Mesenchymal stem cell (in vitro differentiated cells and primary cell): ENCODE results near the gene FRYL.
"Not testable (repeated sequence)": the region's sequence is repeated elsewhere in the genome, so short reads cannot be mapped to it uniquely, and the experiment has no call there.

Source experiments
- DNase-seq: peaks from one replicate; pipeline ENCODE4 v3.0.0-alpha.2; 2013
- H2AFZ ChIP-seq: one replicate; pipeline ENCODE4 v1.6.1; 2013; ENCODE audit warnings: low read depth, mild to moderate bottlenecking, control low read depth, inconsistent platforms, low read length, moderate library complexity
- H2AK5ac ChIP-seq: 2 replicates; pipeline ENCODE4 v1.6.1; 2013; ENCODE audit warnings: low read length, moderate library complexity, mild to moderate bottlenecking, inconsistent platforms; ENCODE audit not compliant: severe bottlenecking
- H2BK120ac ChIP-seq: one replicate; pipeline ENCODE4 v1.6.1; 2013; ENCODE audit warnings: low read depth, mild to moderate bottlenecking, inconsistent platforms, low read length, moderate library complexity
- H2BK12ac ChIP-seq, 2 experiments: one replicate each; pipeline ENCODE4 v1.6.1; 2013; ENCODE audit warnings: inconsistent platforms in 2 of 2, low read length in 2 of 2, mild to moderate bottlenecking in 2 of 2, moderate library complexity in 2 of 2, control low read depth in 1 of 2
- H2BK15ac ChIP-seq: one replicate; pipeline ENCODE4 v1.6.1; 2013; ENCODE audit warnings: mild to moderate bottlenecking, low read depth, inconsistent platforms; ENCODE audit not compliant: poor library complexity, severe bottlenecking
- H2BK5ac ChIP-seq: 2 replicates; pipeline ENCODE4 v1.6.1; 2013; ENCODE audit warnings: low read depth, mild to moderate bottlenecking, low read length, control low read depth, inconsistent platforms; ENCODE audit not compliant: poor library complexity, severe bottlenecking
- H3K14ac ChIP-seq, 2 experiments: one replicate each; pipeline ENCODE4 v1.6.1; 2013; ENCODE audit warnings: inconsistent platforms in 2 of 2, low read length in 2 of 2, control low read depth in 1 of 2, mild to moderate bottlenecking in 1 of 2, moderate library complexity in 1 of 2
- H3K18ac ChIP-seq, 2 experiments: one replicate each; pipeline ENCODE4 v1.6.1; 2013; ENCODE audit warnings: inconsistent platforms in 2 of 2, low read length in 2 of 2, control low read depth in 1 of 2, low read depth in 1 of 2, mild to moderate bottlenecking in 1 of 2
- H3K23ac ChIP-seq, 2 experiments: one replicate each; pipeline ENCODE4 v1.6.1; 2013; ENCODE audit warnings: inconsistent platforms in 2 of 2, low read length in 2 of 2, mild to moderate bottlenecking in 2 of 2, moderate library complexity in 2 of 2, control low read depth in 1 of 2
- H3K27ac ChIP-seq: 2 replicates; pipeline ENCODE4 v1.5.1; 2013; ENCODE audit warnings: mild to moderate bottlenecking, moderate library complexity, low read length, control low read depth, inconsistent platforms; ENCODE audit not compliant: poor library complexity, severe bottlenecking
- H3K27me3 ChIP-seq, 2 experiments: 2 replicates each; pipeline versions ENCODE4 v1.6.1 to v1.7.0; 2013; ENCODE audit warnings: low read length in 2 of 2, mild to moderate bottlenecking in 2 of 2, moderate library complexity in 2 of 2, control low read depth in 1 of 2, inconsistent platforms in 1 of 2; ENCODE audit not compliant: control insufficient read depth in 1 of 2, insufficient read depth in 1 of 2
- H3K36me3 ChIP-seq, 2 experiments: 2 replicates each; pipeline versions ENCODE4 v1.6.1 to v1.7.0; 2013; ENCODE audit warnings: low read length in 2 of 2, control low read depth in 1 of 2, inconsistent platforms in 1 of 2, low read depth in 1 of 2, mild to moderate bottlenecking in 1 of 2; ENCODE audit not compliant: insufficient read depth in 2 of 2, control insufficient read depth in 1 of 2
- H3K4ac ChIP-seq, 2 experiments: one replicate each; pipeline ENCODE4 v1.6.1; 2013; ENCODE audit warnings: inconsistent platforms in 2 of 2, low read length in 2 of 2, mild to moderate bottlenecking in 2 of 2, moderate library complexity in 2 of 2, control low read depth in 1 of 2, low read depth in 1 of 2
- H3K4me1 ChIP-seq: 2 replicates; pipeline ENCODE4 v1.6.1; 2013; ENCODE audit warnings: low read depth, low read length, control low read depth; ENCODE audit not compliant: control insufficient read depth, insufficient read depth
- H3K4me2 ChIP-seq: 2 replicates; pipeline ENCODE4 v1.6.1; 2013; ENCODE audit warnings: low read length, mild to moderate bottlenecking, inconsistent platforms; ENCODE audit not compliant: poor library complexity, severe bottlenecking
- H3K4me3 ChIP-seq, 2 experiments: 2 replicates each; pipeline versions ENCODE4 v1.5.1 to v1.7.0; 2013; ENCODE audit warnings: low read length in 2 of 2, mild to moderate bottlenecking in 2 of 2, control low read depth in 1 of 2, low read depth in 1 of 2; ENCODE audit not compliant: insufficient read depth in 1 of 2
- H3K79me1 ChIP-seq: replicated peaks from 2 replicates; pipeline ENCODE4 v1.6.1; 2013; ENCODE audit warnings: mild to moderate bottlenecking, control low read depth, low read length, inconsistent platforms; ENCODE audit not compliant: poor library complexity, severe bottlenecking
- H3K9ac ChIP-seq: 2 replicates; pipeline ENCODE4 v1.7.0; 2013; ENCODE audit warnings: mild to moderate bottlenecking, low read length, moderate library complexity
- H3K9me3 ChIP-seq: 2 replicates; pipeline ENCODE4 v1.7.0; 2013; ENCODE audit warnings: mild to moderate bottlenecking, low read length; ENCODE audit not compliant: control insufficient read depth
- H4K8ac ChIP-seq: one replicate; pipeline ENCODE4 v1.6.1; 2013; ENCODE audit warnings: inconsistent platforms, mild to moderate bottlenecking, low read length, moderate library complexity
- H4K91ac ChIP-seq: one replicate; pipeline ENCODE4 v1.6.1; 2013; ENCODE audit warnings: mild to moderate bottlenecking, low read length, inconsistent platforms
- WGBS: methylation state at CpG from one replicate; pipeline ENCODE4 v1.1.7; 2013; ENCODE audit warnings: mixed read lengths; 5-methylcytosine and 5-hydroxymethylcytosine counted together

FRYL gene

GRCh38 chr4:48766131-48766792 is 13.8 kb downstream of the FRYL start:
- Histone ChIP-seq H3K4me1 (peaks cover 2% of the 10 kb centered on the region), H3K18ac (peak overlapping the region in 1 of 2 experiments; percentile 12), H4K8ac (no peak overlapping the region), H3K9ac (no peak overlapping the region), H3K14ac (no peak overlapping the region), H4K91ac (no peak overlapping the region), H3K79me1 (peaks cover 11% of the 10 kb centered on the region), H3K4me3 (no peak overlapping the region), H2BK120ac (no peak overlapping the region), H2BK5ac (no peak overlapping the region), H3K9me3 (no peaks in the 10 kb centered on the region), H3K27ac (no peak overlapping the region), H2BK15ac (no peak overlapping the region), H3K4me2 (no peak overlapping the region), H3K4ac (no peak overlapping the region), H2AK5ac (no peak overlapping the region), H2BK12ac (no peak overlapping the region), H2AFZ (no peak overlapping the region), H3K23ac (no peak overlapping the region), H3K27me3 (no peaks in the 10 kb centered on the region), H3K36me3 (peaks cover 0 to 3% of the 10 kb centered on the region in 2 experiments)
- no peak for DNase-seq
- 100% methylated on average over 4 of the region's 4 CpGs for WGBS

DNA sequence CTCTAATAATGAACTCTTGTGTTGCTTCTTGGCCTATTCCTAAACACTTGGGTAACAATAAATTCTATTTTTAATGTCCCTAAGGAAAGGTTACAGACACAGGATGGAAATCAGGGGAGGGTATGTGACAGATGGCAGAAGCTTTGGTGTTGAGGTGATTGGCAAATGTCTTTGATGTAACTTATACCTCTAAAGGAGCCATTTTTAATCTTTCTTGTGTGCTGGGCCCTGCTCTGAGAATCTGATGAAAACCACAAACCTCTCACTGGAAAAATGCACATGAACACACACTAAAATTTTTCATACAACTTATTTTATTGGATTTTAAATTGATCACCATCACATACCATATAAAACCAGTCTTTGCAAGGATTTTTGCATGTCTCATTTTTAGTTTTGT is 17.7 kb downstream of the FRYL start:
- H2BK5ac ChIP-seq, result no peak overlapping the region
- no peaks in the 10 kb centered on the region for H3K27me3 ChIP-seq
- no peak for DNase-seq
- no peak overlapping the region for H2BK12ac ChIP-seq
- H2BK120ac ChIP-seq, result no peak overlapping the region
- H3K4me3 ChIP-seq, result no peak overlapping the region
- no peak overlapping the region for H2BK15ac ChIP-seq
- H3K27ac ChIP-seq, result no peak overlapping the region
- no peak overlapping the region for H4K8ac ChIP-seq
- H3K79me1 ChIP-seq, result peaks cover 9% of the 10 kb centered on the region
- H3K9ac ChIP-seq, result no peak overlapping the region
- no peak overlapping the region for H3K4ac ChIP-seq
- no peak overlapping the region for H4K91ac ChIP-seq
- H3K9me3 ChIP-seq, result no peaks in the 10 kb centered on the region
- H3K23ac ChIP-seq, result no peak overlapping the region
- H3K18ac ChIP-seq, result no peak overlapping the region
- no peak overlapping the region for H2AFZ ChIP-seq
- no peak overlapping the region for H2AK5ac ChIP-seq
- no peaks in the 10 kb centered on the region for H3K36me3 ChIP-seq
- no peak overlapping the region for H3K14ac ChIP-seq
- peaks cover 2% of the 10 kb centered on the region for H3K4me1 ChIP-seq
- H3K4me2 ChIP-seq, result no peak overlapping the region

DNA sequence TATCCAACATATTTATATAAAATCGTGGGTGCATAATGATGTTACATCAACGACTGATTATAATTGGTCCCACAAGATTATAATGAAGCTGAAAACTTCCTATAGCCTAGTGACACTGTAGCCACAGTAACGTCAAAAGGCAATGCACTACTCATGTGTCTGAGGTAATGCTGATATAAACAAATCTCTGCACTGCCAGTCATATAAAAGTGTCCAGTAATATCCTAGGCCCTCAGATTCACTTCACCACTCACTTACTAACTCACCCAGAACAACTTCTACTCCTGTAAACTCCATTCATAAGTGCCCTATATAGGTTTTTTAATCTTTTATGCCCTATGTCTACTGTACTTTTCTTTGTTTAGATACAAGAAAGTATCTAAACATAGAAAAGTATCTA is 18.8 kb downstream of the FRYL start:
- Histone ChIP-seq H2AK5ac (no peak overlapping the region), H2BK12ac (no peak overlapping the region), H3K9ac (no peak overlapping the region), H3K23ac (no peak overlapping the region), H3K79me1 (peaks cover 9% of the 10 kb centered on the region), H2BK120ac (no peak overlapping the region), H3K4me3 (no peak overlapping the region), H3K4me1 (peaks cover 2% of the 10 kb centered on the region), H3K4ac (no peak overlapping the region), H3K27ac (no peak overlapping the region), H3K4me2 (no peak overlapping the region), H3K36me3 (no peaks in the 10 kb centered on the region), H3K18ac (no peak overlapping the region), H2BK15ac (no peak overlapping the region), H3K14ac (no peak overlapping the region), H2AFZ (no peak overlapping the region), H4K8ac (no peak overlapping the region), H2BK5ac (no peak overlapping the region), H4K91ac (no peak overlapping the region), H3K9me3 (no peaks in the 10 kb centered on the region), H3K27me3 (no peaks in the 10 kb centered on the region)
- no peak for DNase-seq
- WGBS, result 92% methylated on average over 2 of the region's 3 CpGs

GRCh38 chr4:48758703-48759102 is 21.4 kb downstream of the FRYL start:
- 94% methylated on average over 4 of the region's 5 CpGs for WGBS

More at GRCh38 chr4:48758703-48759102, 21.4 kb downstream of the FRYL start:
- not testable (repeated sequence) for H2BK5ac ChIP-seq, H3K79me1 ChIP-seq, H3K23ac ChIP-seq, H3K4me3 ChIP-seq, H2BK15ac ChIP-seq, H3K18ac ChIP-seq, H3K9me3 ChIP-seq, H3K9ac ChIP-seq, H3K36me3 ChIP-seq, H3K4ac ChIP-seq, H3K27ac ChIP-seq, H2BK120ac ChIP-seq, DNase-seq, H2AK5ac ChIP-seq, H2BK12ac ChIP-seq, H3K4me1 ChIP-seq, H4K8ac ChIP-seq, H4K91ac ChIP-seq, H3K14ac ChIP-seq, H2AFZ ChIP-seq, H3K4me2 ChIP-seq, H3K27me3 ChIP-seq
